GM18858 (cell line): Measurements from ENCODE around the gene FADS3.

Source experiments
- ATAC-seq: cut with Tn5 transposase; IDR thresholded peaks from one replicate; pipeline ENCODE4 v1.9.1; 2021; ENCODE audit not compliant: unreplicated experiment

Gene FADS3

DNA sequence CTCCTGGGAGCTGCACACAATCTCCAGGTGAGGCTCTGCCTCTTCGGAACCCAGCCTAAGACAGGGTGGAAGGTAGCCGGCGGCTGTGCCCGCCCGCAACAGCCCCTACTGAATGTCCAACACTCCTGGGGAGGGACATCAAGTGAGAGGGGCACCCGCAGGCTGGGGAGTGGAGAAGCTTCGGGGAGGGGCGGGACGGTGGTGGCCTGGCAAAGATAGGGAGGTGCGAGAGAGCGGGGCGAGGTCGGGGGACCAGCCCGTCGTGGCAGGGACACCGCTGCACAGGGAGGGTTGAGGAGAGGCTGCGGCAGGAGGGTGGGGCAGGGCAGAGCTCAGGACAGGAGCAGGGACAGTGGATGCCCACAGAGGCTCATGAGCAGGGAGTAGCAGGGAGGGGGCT lies 8.9 kb upstream of the FADS3 start:
- ATAC-seq = no peak

DNA sequence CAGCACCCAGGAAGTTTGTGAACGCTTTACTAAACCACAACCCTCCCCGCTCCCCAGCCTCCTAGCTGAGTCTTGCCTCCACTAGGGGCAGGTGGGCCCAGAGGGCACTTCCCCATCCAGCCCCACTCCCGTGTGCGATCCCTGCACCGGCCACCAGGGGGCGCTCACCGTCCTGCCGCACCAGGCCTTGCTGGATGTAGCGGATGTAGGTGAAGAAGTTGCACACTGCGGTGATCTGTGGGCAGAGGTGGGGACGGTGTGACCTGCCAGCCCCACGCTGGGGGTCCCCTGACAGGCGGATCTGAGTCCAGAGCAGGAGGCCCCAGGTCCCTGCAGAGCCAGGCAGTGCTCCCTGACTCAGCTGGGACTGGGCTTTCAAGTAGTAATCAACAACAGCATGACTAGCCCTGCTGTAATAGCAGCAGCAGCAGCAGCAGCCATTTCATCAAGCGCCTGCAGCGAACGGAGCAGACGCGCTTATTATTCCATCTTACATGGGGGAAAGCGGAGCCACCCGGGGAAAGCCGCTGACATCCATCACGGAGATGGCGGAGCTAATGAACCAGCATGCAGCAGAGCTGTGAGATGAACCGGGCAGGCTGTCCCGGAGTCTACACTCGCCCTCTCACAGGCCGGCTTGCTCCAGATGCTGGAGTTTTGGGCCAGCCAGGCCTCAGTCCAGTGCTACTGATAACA lies 7.9 kb upstream of the FADS3 start:
- ATAC-seq = peak; percentile 47

DNA sequence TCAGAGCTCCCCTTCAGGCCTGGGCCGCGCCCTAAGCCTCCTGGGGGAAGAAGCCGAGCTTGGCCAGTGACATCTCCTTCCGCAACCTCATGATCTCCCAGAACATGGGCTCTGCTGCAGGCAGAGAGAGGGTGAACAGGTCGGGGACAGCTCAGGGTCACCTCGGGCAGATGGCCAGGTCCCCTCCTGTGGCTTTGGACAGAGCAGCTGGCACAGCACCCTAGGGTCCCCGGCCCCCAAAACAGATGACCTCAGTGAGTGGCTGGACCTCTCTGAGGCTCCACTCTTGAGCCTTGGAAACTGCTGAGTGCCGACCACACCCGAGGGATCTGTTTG lies 6.9 kb upstream of the FADS3 start:
- no peak for ATAC-seq

DNA sequence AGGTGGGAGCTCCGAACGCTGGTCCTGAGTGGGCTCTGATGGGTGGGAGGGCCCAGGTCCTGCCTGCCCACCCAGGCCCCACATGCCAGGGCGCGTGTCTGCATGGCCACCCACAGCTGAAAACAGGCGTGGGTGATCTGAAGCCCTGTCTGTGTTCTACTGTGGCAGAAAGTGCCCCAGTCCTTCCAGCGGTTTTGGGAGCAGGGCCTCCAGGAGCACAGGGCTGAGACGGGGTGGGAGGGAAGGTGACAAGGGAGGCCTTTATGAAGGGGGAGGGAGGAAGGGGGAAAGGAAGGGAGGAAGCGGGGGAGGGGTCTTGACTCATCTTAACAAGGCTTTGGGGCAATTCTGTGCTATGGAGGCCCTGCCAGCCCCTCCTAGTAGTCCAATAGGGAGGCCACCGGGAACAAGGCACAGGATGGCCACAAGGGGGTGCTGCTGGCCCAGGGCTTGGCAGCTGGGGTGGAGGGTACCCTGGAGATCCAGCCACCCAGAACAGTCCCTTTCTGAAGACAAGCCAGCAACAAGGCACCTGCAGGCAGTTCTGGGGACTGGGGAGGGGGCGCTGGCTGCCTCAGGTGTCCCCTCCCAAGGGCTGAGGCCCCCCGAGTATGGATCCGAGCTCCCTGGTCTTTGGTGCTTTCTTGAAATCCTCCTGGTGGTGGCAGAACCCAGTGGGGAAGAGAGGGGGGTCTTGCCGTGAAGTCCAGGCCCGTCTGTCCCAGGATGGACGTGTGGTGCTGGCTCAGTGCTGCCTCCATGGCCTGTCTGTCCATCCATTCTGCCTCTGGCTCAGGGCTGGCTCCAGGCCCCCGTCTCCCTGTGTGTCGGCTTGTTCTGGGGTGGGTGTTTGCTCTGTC lies 6.3 kb upstream of the FADS3 start:
- no peak for ATAC-seq

GRCh38 chr11:61896665-61897386 lies 5.5 kb upstream of the FADS3 start:
- ATAC-seq = no peak

GRCh38 chr11:61895718-61896059 lies 4.3 kb upstream of the FADS3 start:
- ATAC-seq = no peak

GRCh38 chr11:61895046-61895717 lies 3.8 kb upstream of the FADS3 start:
- ATAC-seq = no peak

DNA sequence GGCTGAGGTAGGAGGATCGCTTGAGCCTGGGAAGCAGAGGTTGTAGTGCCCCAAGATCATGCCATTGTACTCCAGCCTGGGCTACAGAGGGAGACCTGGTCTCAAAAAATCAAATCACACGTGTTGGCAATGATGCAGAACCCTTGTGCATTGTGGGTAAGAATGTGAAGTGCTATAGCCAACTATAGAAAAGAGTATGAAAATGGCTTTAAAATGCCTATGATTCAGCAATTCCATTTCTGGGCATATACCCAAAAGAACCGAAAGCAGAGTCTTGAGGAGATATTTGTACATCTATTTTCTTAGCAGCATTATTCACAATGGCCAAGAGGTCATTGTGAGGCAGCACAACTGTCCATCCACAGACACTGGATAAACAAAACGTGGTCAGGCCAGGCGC lies 2.6 kb upstream of the FADS3 start:
- no peak for ATAC-seq

GRCh38 chr11:61892085-61892370 lies 683 bp upstream of the FADS3 start:
- ATAC-seq = peak; percentile 14

DNA sequence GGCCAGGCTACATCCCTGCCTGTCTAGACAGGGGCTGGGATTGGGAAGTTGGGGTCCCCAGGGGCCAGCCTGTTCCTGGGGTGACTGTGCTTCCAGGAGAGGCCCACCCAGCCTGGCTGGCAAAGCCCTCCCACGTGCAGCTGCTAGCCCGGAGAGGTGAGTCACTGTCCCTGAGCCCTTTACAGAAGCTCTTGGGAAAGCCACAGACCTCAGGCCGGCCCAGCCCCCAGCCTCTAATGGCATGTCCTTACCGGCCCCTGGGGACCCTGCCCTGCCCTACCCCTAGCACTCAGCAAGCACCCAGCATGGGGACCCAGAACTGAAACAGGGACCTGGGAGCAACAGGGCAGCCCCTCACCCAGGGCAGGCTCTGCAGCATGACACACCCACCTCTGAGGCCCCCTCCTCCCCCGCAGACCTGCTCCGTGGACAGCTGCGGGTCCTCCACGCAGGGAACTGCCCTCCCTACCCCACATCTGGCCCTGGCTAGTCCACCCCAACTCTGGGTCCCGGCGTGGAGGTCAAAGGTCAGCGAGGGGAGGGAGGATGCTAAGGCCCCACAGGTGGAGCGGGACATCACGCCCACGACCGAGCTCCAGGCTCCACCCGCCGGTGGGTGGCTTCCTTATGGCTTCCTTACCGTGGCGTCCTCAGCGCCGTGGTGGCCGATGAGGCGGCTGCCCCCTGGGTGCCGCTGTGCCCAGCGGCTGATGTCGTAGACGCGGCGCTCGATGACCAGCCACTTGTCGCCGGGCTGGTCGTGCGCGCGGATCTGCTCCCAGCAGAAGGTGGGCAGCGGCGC lies 615 bp downstream of the FADS3 start:
- peak; percentile 10 for ATAC-seq

DNA sequence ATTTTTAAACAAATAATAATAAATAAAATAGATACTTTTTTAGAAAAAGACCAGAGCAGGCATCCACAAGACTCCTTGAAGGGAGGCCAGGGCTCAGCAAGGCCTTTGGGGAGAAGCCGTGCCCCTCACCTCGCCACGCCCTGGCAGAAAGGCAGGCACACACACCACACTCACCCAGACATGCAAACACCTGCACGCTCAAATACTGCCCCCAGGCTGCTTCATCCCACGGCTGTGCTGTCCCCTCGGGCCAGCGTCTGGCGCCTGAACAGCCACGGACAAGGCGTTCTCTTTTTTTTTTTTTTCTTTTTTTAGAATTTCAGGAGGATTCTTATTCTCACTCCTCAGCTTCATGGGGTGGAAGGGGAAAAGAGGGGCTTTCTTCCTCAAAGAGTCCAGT lies 1.5 kb downstream of the FADS3 start:
- no peak for ATAC-seq

GRCh38 chr11:61888590-61888989 lies 2.8 kb downstream of the FADS3 start:
- no peak for ATAC-seq

DNA sequence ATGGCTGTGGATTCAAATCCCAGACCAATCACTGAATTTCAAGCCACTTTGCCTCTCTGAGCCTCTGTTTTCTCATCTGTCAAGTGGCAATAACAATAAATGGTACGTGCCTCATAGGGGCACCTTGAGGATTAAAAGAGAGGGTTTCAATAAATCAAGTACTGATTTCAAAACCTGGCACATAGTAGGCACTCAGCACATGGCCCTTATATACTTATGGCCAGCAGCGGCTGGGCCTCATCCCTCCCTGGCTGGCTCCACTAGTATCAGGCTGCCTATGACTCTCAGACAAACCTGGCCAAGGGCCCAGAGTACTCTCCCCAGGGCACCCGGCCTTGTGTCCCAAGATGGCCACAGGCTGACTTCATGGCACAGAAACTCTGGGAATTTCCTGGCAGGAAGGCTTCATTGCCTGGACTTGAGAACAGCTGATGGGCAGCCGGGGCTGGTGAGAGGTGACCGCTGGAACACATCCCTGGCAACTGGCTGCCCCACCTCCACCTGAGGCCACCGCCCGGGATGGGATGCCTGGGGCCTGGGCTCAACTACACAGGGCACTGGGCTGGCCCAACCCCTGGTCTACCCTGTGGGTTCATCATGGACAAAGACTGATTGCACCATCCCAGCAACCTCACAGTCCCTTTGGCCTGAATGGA lies 3.4 kb downstream of the FADS3 start:
- no peak for ATAC-seq

DNA sequence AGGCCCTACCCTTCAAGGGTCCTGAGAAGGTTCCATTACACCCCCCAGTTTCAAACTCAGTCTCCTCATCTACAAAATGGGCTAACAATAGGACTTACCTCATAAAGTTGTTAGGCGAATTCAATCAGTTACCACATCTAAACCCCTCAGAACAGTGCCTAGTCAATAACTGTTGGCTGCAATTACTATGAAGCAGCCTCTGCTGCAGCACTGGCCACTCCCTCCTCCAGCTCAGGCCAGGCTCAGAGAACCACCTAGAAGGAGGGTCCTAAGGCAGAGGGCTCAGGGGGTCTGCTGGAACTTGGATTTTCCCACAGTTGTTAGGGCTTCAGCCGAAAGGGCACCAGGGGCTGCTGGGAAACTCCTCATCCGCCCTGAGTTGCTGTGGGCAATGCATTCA lies 4.7 kb downstream of the FADS3 start:
- no peak for ATAC-seq

DNA sequence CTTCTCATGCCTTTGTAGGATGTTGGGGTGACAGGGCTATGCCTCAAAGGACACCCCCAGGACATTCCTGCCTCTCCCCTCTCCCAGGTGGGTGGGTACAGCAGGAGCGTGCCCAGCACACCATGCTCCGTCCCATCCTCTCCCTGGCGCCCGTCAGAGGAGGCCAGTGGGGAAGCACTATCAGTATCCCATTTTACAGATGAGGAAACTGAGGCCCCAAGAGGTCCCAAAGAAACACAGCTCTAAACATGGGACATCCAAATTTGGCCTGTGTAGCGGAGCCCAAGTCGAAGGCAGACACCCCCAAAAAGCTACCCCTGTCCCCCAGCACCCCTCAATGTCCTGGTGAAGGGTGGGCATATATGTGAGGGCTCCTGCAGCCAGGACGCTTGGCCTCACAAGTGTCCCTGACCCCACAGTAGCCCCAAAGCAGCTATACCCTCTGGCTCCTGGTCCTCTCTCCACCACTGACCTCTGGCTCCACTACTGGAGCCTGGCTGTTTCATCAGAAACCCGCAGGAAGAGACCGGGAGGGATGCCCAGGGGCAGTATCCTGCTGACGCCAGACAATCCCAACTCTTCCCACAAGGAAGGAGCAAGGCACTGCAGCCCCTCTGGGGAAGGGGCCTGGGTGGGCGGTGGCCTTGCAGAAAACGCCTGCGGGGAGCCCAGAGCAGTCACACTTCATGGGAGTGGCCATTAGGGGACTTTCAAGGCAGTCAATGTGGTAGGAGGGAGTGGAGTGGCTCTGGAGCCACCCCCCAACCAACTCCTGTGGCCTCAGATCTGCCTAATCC lies 5.4 kb downstream of the FADS3 start:
- no peak for ATAC-seq

GRCh38 chr11:61885166-61885778 lies 6.1 kb downstream of the FADS3 start:
- no peak for ATAC-seq

GRCh38 chr11:61883947-61884346 lies 7.4 kb downstream of the FADS3 start:
- no peak for ATAC-seq

DNA sequence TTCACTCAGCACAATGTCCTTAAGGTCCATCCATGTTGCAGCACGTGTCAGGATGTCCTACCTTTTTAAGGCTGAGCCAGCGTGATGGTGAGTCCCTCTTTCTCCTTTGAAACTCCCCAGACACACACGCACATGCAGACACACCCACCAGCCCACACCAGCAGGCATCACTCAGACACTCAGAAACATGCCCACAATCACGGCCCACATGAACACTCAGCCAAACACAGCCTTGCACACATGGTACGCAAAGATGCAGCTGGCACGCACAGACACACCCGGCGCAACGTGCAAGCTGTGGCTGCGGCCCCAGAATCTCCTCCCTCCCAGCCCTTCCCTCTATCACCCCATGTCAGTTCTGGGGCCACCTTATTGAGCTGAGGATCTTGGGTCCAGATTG lies 8.0 kb downstream of the FADS3 start:
- no peak for ATAC-seq

- ATAC-seq = no peak
Observed at GRCh38 chr11:61882879-61883278, 8.5 kb downstream of the FADS3 start.
